ENCODE data around the gene CPNE5. TPM values are rescaled to one million over a fixed set of nuclear protein-coding genes. Genes with fewer than 3 reads are reported as not detected.
"Not testable (repeated sequence)": the region's sequence is repeated elsewhere in the genome, so short reads cannot be mapped to it uniquely, and the experiment has no call there.

The CPNE5 gene
- total and polyA plus RNA-seq, 9 of the 15 experiments (the other 6 are each of a cell fraction or from before 2014, with no cell fraction given) = 0.14 to 1.0 (median 0.46) TPM; not detected in 2

GRCh38 chr6:36723992-36724391 lies 115.3 kb downstream of the CPNE5 start:
- POLR2A ChIA-PET = interaction anchor here (0.6 to 1.2 kb wide), 5 partner anchors 9 to 129 kb away, joined by 3 to 5 read pairs (median 3); no protein-coding TSS in a partner anchor
- not testable (repeated sequence) for H3K9me1 ChIP-seq (ENCODE audit: control insufficient read depth, insufficient read depth, low read length); DNase-seq (ENCODE audit: extremely low read depth in 1 of 4, low spot score in 3 of 4); FAIRE-seq; H3K9me3 ChIP-seq (replicated peaks; ENCODE audit: control insufficient read depth, insufficient read depth, low read depth, low read length); H2AFZ ChIP-seq (ENCODE audit: low read depth, low read length); H3K4me3 ChIP-seq; ATAC-seq; H3K36me3 ChIP-seq (ENCODE audit: control insufficient read depth, insufficient read depth, low read length); H3K4me2 ChIP-seq (ENCODE audit: insufficient read depth, low read length); H3K79me2 ChIP-seq (ENCODE audit: control insufficient read depth, insufficient read depth, low read length); BruUV-seq (replicated peaks); H3K27ac ChIP-seq (ENCODE audit: extremely low read depth, low read depth, low read length); H3K9ac ChIP-seq (ENCODE audit: insufficient read depth in 1 of 2, low read depth in 2 of 2, low read length in 2 of 2); H3K4me1 ChIP-seq (replicated peaks in 1 of 2; ENCODE audit: control insufficient read depth in 2 of 2, insufficient read depth in 2 of 2, low read length in 2 of 2)
- Histone ChIP-seq H4K20me1 (replicated peaks; ENCODE audit: control insufficient read depth, insufficient read depth, low read length) (0 out of 2 replicates have a peak, but pooled peaks cover 11% of the 10 kb centered on the region), H3K27me3 (ENCODE audit: control insufficient read depth in 2 of 2, insufficient read depth in 2 of 2, low read length in 2 of 2) (peaks cover 19 to 65% of the 10 kb centered on the region in 2 experiments)
- 20% methylated on average over 4 of the region's 4 CpGs for WGBS (ENCODE audit: insufficient coverage, low coverage, missing lambda C conversion rate)
- CTCF ChIA-PET (ENCODE audit: low intra/inter-chr PET ratio) = interaction anchor here (2.8 kb wide), 1 partner anchor 109 kb away, joined by 20 read pairs; no protein-coding TSS in a partner anchor
- in situ Hi-C loops (cut with MboI) (loop anchor here (10.0 kb wide), 1 partner anchor 109 kb away; no protein-coding TSS in a partner anchor), intact Hi-C loops (cut with micrococcal nuclease) (loop anchor here (1.0 to 2.0 kb wide), 2 partner anchors 101 to 109 kb away; no protein-coding TSS in a partner anchor)

GRCh38 chr6:36722879-36723278 lies 116.4 kb downstream of the CPNE5 start:
- no peak overlapping the region for H3K27ac ChIP-seq (ENCODE audit: extremely low read depth, low read depth, low read length)
- no peaks in the 10 kb centered on the region for H3K9me1 ChIP-seq (ENCODE audit: control insufficient read depth, insufficient read depth, low read length)
- DNase-seq (ENCODE audit: extremely low read depth in 1 of 4, low spot score in 3 of 4) (no peak), FAIRE-seq (no peak), ATAC-seq (no peak)
- H3K36me3 ChIP-seq (ENCODE audit: control insufficient read depth, insufficient read depth, low read length) = no peaks in the 10 kb centered on the region
- H4K20me1 ChIP-seq (replicated peaks; ENCODE audit: control insufficient read depth, insufficient read depth, low read length) = 0 out of 2 replicates have a peak, but pooled peaks cover 16% of the 10 kb centered on the region
- no peak overlapping the region for H3K4me3 ChIP-seq
- peaks cover 16 to 68% of the 10 kb centered on the region in 2 experiments for H3K27me3 ChIP-seq (ENCODE audit: control insufficient read depth in 2 of 2, insufficient read depth in 2 of 2, low read length in 2 of 2)
- H3K9me3 ChIP-seq (replicated peaks; ENCODE audit: control insufficient read depth, insufficient read depth, low read depth, low read length) = no peaks in the 10 kb centered on the region
- no peak overlapping the region for H2AFZ ChIP-seq (ENCODE audit: low read depth, low read length)
- BruUV-seq (replicated peaks) = no TSS peak
- H3K4me2 ChIP-seq (ENCODE audit: insufficient read depth, low read length) = no peak overlapping the region
- ChIA-PET POLR2A (interaction anchor here (0.6 to 1.2 kb wide), 5 partner anchors 14 to 1143 kb away, joined by 3 to 4 read pairs (median 3); no protein-coding TSS in a partner anchor), CTCF (ENCODE audit: low intra/inter-chr PET ratio) (interaction anchor here (0.6 to 0.9 kb wide), 2 partner anchors 108 to 113 kb away, joined by 5 read pairs; no protein-coding TSS in a partner anchor)
- in situ Hi-C loops (cut with MboI) (loop anchor here (10.0 kb wide), 1 partner anchor 108 kb away; no protein-coding TSS in a partner anchor), intact Hi-C loops (cut with micrococcal nuclease) (no loop called here)
- H3K79me2 ChIP-seq (ENCODE audit: control insufficient read depth, insufficient read depth, low read length) = no peaks in the 10 kb centered on the region
- H3K9ac ChIP-seq (ENCODE audit: insufficient read depth in 1 of 2, low read depth in 2 of 2, low read length in 2 of 2) = no peak overlapping the region
- WGBS (ENCODE audit: insufficient coverage, low coverage, missing lambda C conversion rate) = 3% methylated on average over 2 of the region's 2 CpGs
- H3K4me1 ChIP-seq (replicated peaks in 1 of 2; ENCODE audit: control insufficient read depth in 2 of 2, insufficient read depth in 2 of 2, low read length in 2 of 2) = peaks cover 0 to 8% of the 10 kb centered on the region in 2 experiments; a peak in 1 of 5 replicates
- TF ChIP-seq MBD1 (CRISPR knock-in tag; IDR thresholded peaks at IDR 0.05) (no peak), ZNF3 (CRISPR knock-in tag; IDR thresholded peaks at IDR 0.05) (no peak), TFAM (CRISPR knock-in tag; conservative IDR thresholded peaks at IDR 0.05) (no peak), KDM2B (CRISPR knock-in tag; IDR thresholded peaks at IDR 0.05) (no peak), SREBF1 (IDR thresholded peaks at IDR 0.05; ENCODE audit: borderline replicate concordance, low read depth, low read length) (no peak), POLR2A (conservative IDR thresholded peaks at IDR 0.05) (no peak), ZBTB12 (CRISPR knock-in tag; IDR thresholded peaks at IDR 0.05) (no peak), ZZZ3 (IDR thresholded peaks at IDR 0.05) (no peak), E2F8 (IDR thresholded peaks at IDR 0.05; ENCODE audit: low read depth, partially characterized antibody) (no peak), DNMT1 (IDR thresholded peaks at IDR 0.05) (no peak)
